Mesendoderm (in vitro differentiated cells): Measurements from ENCODE around the gene ABL1.

Source experiments
- DNase-seq: peaks from one replicate; pipeline ENCODE4 v3.0.0; 2013
- H2AK5ac ChIP-seq: 2 replicates; pipeline ENCODE4 v1.6.1; 2013; ENCODE audit warnings: low read length, inconsistent platforms
- H2BK120ac ChIP-seq: 2 replicates; pipeline ENCODE4 v1.6.1; 2013; ENCODE audit warnings: low read depth, mild to moderate bottlenecking, low read length, moderate library complexity, mixed read lengths
- H2BK15ac ChIP-seq: replicated peaks from 2 replicates; pipeline ENCODE4 v1.6.1; 2013; ENCODE audit warnings: low read depth, mild to moderate bottlenecking, moderate library complexity
- H2BK5ac ChIP-seq: 2 replicates; pipeline ENCODE4 v1.6.1; 2013; ENCODE audit warnings: low read length, inconsistent platforms
- H3K18ac ChIP-seq: 2 replicates; pipeline ENCODE4 v1.6.1; 2013; ENCODE audit warnings: mild to moderate bottlenecking, low read length, mixed read lengths
- H3K23ac ChIP-seq: one replicate; pipeline ENCODE4 v1.6.1; 2013; ENCODE audit warnings: low read length
- H3K27ac ChIP-seq: 2 replicates; pipeline ENCODE4 v1.5.1; 2013; ENCODE audit warnings: low read depth, mild to moderate bottlenecking, inconsistent platforms, low read length, moderate library complexity
- H3K27me3 ChIP-seq: 2 replicates; pipeline ENCODE4 v1.6.1; 2013; ENCODE audit warnings: low read length, control low read depth, mild to moderate bottlenecking, inconsistent platforms; ENCODE audit not compliant: insufficient read depth, poor library complexity
- H3K36me3 ChIP-seq: 2 replicates; pipeline ENCODE4 v1.6.1; 2013; ENCODE audit warnings: low read length, inconsistent platforms; ENCODE audit not compliant: control insufficient read depth, insufficient read depth
- H3K4ac ChIP-seq: one replicate; pipeline ENCODE4 v1.6.1; 2013; ENCODE audit warnings: low read depth, mild to moderate bottlenecking, low read length, moderate library complexity
- H3K4me1 ChIP-seq: 2 replicates; pipeline ENCODE4 v1.6.1; 2013; ENCODE audit warnings: low read depth, low read length, inconsistent platforms; ENCODE audit not compliant: control insufficient read depth
- H3K4me2 ChIP-seq: 2 replicates; pipeline ENCODE4 v1.6.1; 2013; ENCODE audit warnings: low read length
- H3K4me3 ChIP-seq: 2 replicates; pipeline ENCODE4 v1.5.1; 2013; ENCODE audit warnings: mild to moderate bottlenecking, low read length
- H3K56ac ChIP-seq: one replicate; pipeline ENCODE4 v1.6.1; 2013; ENCODE audit warnings: low read length
- H3K79me1 ChIP-seq: 2 replicates; pipeline ENCODE4 v1.6.1; 2013; ENCODE audit warnings: low read length, inconsistent platforms
- H3K79me2 ChIP-seq: 2 replicates; pipeline ENCODE4 v1.6.1; 2013; ENCODE audit warnings: mild to moderate bottlenecking, low read length; ENCODE audit not compliant: control insufficient read depth, insufficient read depth
- H3K9ac ChIP-seq: 2 replicates; pipeline ENCODE4 v1.6.1; 2013; ENCODE audit warnings: low read length, inconsistent platforms
- H4K5ac ChIP-seq: one replicate; pipeline ENCODE4 v1.6.1; 2013; ENCODE audit warnings: low read length
- H4K8ac ChIP-seq: one replicate; pipeline ENCODE4 v1.6.1; 2013; ENCODE audit warnings: low read depth, mild to moderate bottlenecking, control low read depth, low read length, moderate library complexity
- WGBS: extraction: QIAGEN DNeasy Blood & Tissue Kit; methylation state at CpG from one replicate; pipeline ENCODE4 v1.1.7; 2013; ENCODE audit warnings: low lambda C conversion rate, missing lambda C conversion rate; ENCODE audit not compliant: insufficient coverage; ENCODE audit errors: extremely low coverage; 5-methylcytosine and 5-hydroxymethylcytosine counted together

ABL1 gene

GRCh38 chr9:130897848-130898551 is 62.9 kb downstream of the ABL1 start:
- no peak overlapping the region for H4K5ac ChIP-seq
- no peak overlapping the region for H2BK120ac ChIP-seq
- WGBS = no CpG with 5 or more reads among the region's 29 CpGs
- no peaks in the 10 kb centered on the region for H3K36me3 ChIP-seq
- H2AK5ac ChIP-seq = no peak overlapping the region
- H3K4ac ChIP-seq = no peak overlapping the region
- H3K4me2 ChIP-seq = no peak overlapping the region
- no peak overlapping the region for H3K9ac ChIP-seq
- H2BK15ac ChIP-seq = no peak overlapping the region
- no peaks in the 10 kb centered on the region for H3K79me2 ChIP-seq
- no peaks in the 10 kb centered on the region for H3K79me1 ChIP-seq
- H3K56ac ChIP-seq = no peak overlapping the region
- H3K27ac ChIP-seq = no peak overlapping the region
- no peaks in the 10 kb centered on the region for H3K27me3 ChIP-seq
- no peak for DNase-seq
- H3K18ac ChIP-seq = no peak overlapping the region
- no peak overlapping the region for H2BK5ac ChIP-seq
- no peak overlapping the region for H3K23ac ChIP-seq
- H3K4me3 ChIP-seq = no peak overlapping the region
- no peaks in the 10 kb centered on the region for H3K4me1 ChIP-seq
- no peak overlapping the region for H4K8ac ChIP-seq

DNA sequence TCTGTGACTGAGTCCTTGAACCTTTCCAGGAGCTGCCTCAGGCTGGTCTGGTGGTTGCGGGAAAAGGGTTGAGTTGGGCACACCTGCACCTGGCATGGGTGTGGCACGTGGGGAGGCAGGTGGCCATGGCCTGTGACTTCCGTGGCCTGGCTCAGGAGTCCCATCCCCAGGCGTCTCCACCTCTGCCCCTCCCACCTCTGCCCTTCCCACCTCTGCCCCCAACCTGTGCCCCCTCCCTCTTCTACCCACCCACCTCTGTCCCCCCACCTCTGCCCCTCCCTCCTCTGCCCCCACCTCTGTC is 63.4 kb downstream of the ABL1 start:
- no peaks in the 10 kb centered on the region for H3K36me3 ChIP-seq
- H3K9ac ChIP-seq = no peak overlapping the region
- H2BK5ac ChIP-seq = no peak overlapping the region
- no CpG with 5 or more reads among the region's 4 CpGs for WGBS
- H2BK15ac ChIP-seq = no peak overlapping the region
- no peaks in the 10 kb centered on the region for H3K79me2 ChIP-seq
- no peak overlapping the region for H2AK5ac ChIP-seq
- H3K23ac ChIP-seq = no peak overlapping the region
- no peak overlapping the region for H4K8ac ChIP-seq
- H3K27ac ChIP-seq = no peak overlapping the region
- no peaks in the 10 kb centered on the region for H3K4me1 ChIP-seq
- H3K4me2 ChIP-seq = no peak overlapping the region
- no peaks in the 10 kb centered on the region for H3K79me1 ChIP-seq
- H3K4ac ChIP-seq = no peak overlapping the region
- H3K56ac ChIP-seq = no peak overlapping the region
- DNase-seq = no peak
- no peaks in the 10 kb centered on the region for H3K27me3 ChIP-seq
- H3K18ac ChIP-seq = no peak overlapping the region
- H4K5ac ChIP-seq = no peak overlapping the region
- H3K4me3 ChIP-seq = no peak overlapping the region
- H2BK120ac ChIP-seq = no peak overlapping the region

DNA sequence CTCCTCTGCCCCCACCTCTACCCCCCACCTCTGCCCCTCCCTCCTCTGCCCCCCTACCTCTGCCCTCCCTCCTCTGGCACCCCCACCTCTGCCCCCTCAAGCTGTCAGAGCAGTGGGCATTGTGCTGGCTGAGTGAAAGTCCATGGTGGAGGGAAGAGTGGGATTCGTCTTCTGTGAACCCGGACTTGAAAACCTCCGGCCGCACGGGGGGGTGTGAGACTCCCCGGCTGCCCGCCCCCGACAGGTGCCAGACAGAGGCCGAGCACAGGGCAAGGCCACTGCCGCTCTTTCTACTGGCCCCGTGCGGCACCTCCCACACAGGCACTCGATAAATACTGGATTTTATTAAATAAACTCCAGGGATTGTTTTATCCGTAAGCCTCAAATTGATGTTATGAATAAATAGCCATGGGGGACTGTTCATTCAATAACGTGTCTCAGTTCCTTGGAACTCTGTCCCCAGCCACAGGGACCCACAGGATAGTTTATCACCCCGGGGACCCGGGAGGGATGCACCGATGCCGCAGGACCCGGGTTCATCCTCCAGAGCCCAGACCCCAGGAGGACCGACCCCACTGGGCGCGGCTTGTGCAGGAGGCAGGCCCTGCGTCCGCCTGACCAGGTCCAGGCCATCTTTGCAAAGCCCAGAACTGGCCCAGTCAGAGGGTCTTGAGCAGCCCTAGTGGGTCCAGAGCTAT is 64.1 kb downstream of the ABL1 start:
- H3K79me2 ChIP-seq = no peaks in the 10 kb centered on the region
- H3K4me3 ChIP-seq = no peak overlapping the region
- no CpG with 5 or more reads among the region's 25 CpGs for WGBS
- no peak overlapping the region for H2BK120ac ChIP-seq
- no peak overlapping the region for H2AK5ac ChIP-seq
- H3K79me1 ChIP-seq = no peaks in the 10 kb centered on the region
- H3K23ac ChIP-seq = no peak overlapping the region
- H4K5ac ChIP-seq = no peak overlapping the region
- no peak overlapping the region for H3K56ac ChIP-seq
- H4K8ac ChIP-seq = no peak overlapping the region
- no peak overlapping the region for H3K9ac ChIP-seq
- no peak overlapping the region for H3K4ac ChIP-seq
- H3K18ac ChIP-seq = no peak overlapping the region
- H3K36me3 ChIP-seq = no peaks in the 10 kb centered on the region
- no peak overlapping the region for H2BK5ac ChIP-seq
- no peaks in the 10 kb centered on the region for H3K4me1 ChIP-seq
- no peak overlapping the region for H2BK15ac ChIP-seq
- no peaks in the 10 kb centered on the region for H3K27me3 ChIP-seq
- no peak overlapping the region for H3K27ac ChIP-seq
- DNase-seq = no peak
- H3K4me2 ChIP-seq = no peak overlapping the region

DNA sequence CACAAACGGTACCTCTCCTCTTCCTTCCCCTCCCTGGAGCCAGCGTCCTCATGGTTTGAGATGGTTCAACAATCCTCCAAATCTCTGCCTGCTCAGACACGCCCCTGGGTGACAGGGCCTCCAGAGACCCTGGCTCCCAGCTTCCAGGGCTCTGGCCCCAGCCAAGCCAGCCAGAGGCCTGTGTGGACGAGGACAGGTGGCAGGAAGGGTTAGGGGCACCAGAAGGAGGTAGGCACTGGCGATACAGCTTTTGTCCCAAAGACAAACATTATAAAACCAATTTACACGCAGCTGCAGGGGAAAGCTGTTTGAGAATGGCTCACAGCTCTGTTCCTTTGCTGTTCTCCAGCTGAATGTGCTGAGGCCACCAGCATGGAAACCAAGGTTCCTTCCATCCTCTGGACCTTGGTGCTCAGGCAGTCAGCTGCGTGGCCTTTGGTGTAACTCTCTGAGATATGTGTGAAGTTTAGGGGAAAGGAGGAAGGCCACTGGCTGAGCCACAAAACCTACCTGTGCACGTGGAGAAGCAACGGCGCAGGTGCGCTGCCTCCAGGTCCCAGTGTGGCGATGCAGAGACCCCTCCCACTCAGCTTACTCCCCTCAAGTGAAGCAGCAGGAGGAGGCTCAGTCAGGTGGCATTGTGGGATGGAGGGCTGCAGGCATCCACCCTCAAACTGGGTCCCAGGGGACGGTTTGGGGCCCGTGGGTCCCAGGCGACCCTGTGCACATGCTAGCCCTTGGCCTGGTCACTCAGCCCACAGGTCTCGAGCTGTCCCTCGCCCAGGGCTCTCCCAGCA is 65.8 kb downstream of the ABL1 start:
- no peak overlapping the region for H3K4me3 ChIP-seq

GRCh38 chr9:130901498-130902203 is 66.6 kb downstream of the ABL1 start:
- Histone ChIP-seq H3K4ac (no peak overlapping the region), H3K4me1 (no peaks in the 10 kb centered on the region), H3K4me3 (no peak overlapping the region), H3K56ac (no peak overlapping the region), H3K23ac (no peak overlapping the region), H4K8ac (no peak overlapping the region), H3K27ac (no peak overlapping the region), H2AK5ac (no peak overlapping the region), H3K18ac (no peak overlapping the region), H4K5ac (no peak overlapping the region), H3K9ac (no peak overlapping the region), H2BK15ac (no peak overlapping the region), H3K79me2 (no peaks in the 10 kb centered on the region), H2BK120ac (no peak overlapping the region), H3K36me3 (no peaks in the 10 kb centered on the region), H2BK5ac (no peak overlapping the region), H3K4me2 (no peak overlapping the region), H3K79me1 (no peaks in the 10 kb centered on the region), H3K27me3 (no peaks in the 10 kb centered on the region)
- no peak for DNase-seq
- no CpG with 5 or more reads among the region's 17 CpGs for WGBS

More for the DNA sequence above, 65.8 kb downstream of the ABL1 start:
- H3K4me2 ChIP-seq = no peak overlapping the region
- H3K9ac ChIP-seq = no peak overlapping the region
- no peak overlapping the region for H3K27ac ChIP-seq
- no peak for DNase-seq
- no peaks in the 10 kb centered on the region for H3K27me3 ChIP-seq
- no peak overlapping the region for H2AK5ac ChIP-seq
- H3K4me1 ChIP-seq = no peaks in the 10 kb centered on the region
- H4K5ac ChIP-seq = no peak overlapping the region
- no peak overlapping the region for H3K18ac ChIP-seq
- no peaks in the 10 kb centered on the region for H3K79me2 ChIP-seq
- no peaks in the 10 kb centered on the region for H3K79me1 ChIP-seq
- no peak overlapping the region for H2BK15ac ChIP-seq
- no peak overlapping the region for H3K4ac ChIP-seq
- H3K56ac ChIP-seq = no peak overlapping the region
- no peaks in the 10 kb centered on the region for H3K36me3 ChIP-seq
- no peak overlapping the region for H4K8ac ChIP-seq
- no peak overlapping the region for H2BK120ac ChIP-seq
- no CpG with 5 or more reads among the region's 17 CpGs for WGBS
- H2BK5ac ChIP-seq = no peak overlapping the region
- H3K23ac ChIP-seq = no peak overlapping the region
